SH-SY5Y (cell line): ENCODE results near the gene CCDC160.

Source experiments
- GATA2 ChIP-seq: IDR thresholded peaks from 2 replicates; pipeline ENCODE4 v1.6.1; 2011; ENCODE audit warnings: mild to moderate bottlenecking, low read depth, low read length
- GATA3 ChIP-seq: IDR thresholded peaks from 2 replicates; pipeline ENCODE4 v1.6.1; 2011; ENCODE audit warnings: low read depth, mild to moderate bottlenecking, low read length, moderate library complexity

The CCDC160 gene

GRCh38 chrX:134236626-134237614 lies at the start of gene CCDC160:
Gene CCDC160, plus strand, starts transcription at chrX:134237182. Its CDS starts 7,619 bp downstream, at chrX:134244801.
- TF ChIP-seq GATA3 (no peak), GATA2 (no peak)

- TF ChIP-seq GATA2: no peak
- TF ChIP-seq GATA3: no peak
Measured at GRCh38 chrX:134191281-134191680, 45.7 kb upstream of the CCDC160 start.

GRCh38 chrX:134194915-134195314 lies 42.1 kb upstream of the CCDC160 start:
- no peak for TF ChIP-seq GATA2

GRCh38 chrX:134202561-134202960 lies 34.4 kb upstream of the CCDC160 start:
- TF ChIP-seq GATA2 (no peak), GATA3 (no peak)

- no peak for TF ChIP-seq GATA3
- no peak for TF ChIP-seq GATA2
Measured at GRCh38 chrX:134206221-134206620, 30.8 kb upstream of the CCDC160 start.

GRCh38 chrX:134210465-134210864 lies 26.5 kb upstream of the CCDC160 start:
- no peak for TF ChIP-seq GATA2
- no peak for TF ChIP-seq GATA3

- TF ChIP-seq GATA2 (no peak), GATA3 (no peak)
Measured at GRCh38 chrX:134235236-134235635, 1.7 kb upstream of the CCDC160 start.

- no peak for TF ChIP-seq GATA2
- no peak for TF ChIP-seq GATA3
Measured at GRCh38 chrX:134239016-134239415, 2.0 kb downstream of the CCDC160 start.

- no peak for TF ChIP-seq GATA2
- TF ChIP-seq GATA3: no peak
Measured at GRCh38 chrX:134240209-134240608, 3.2 kb downstream of the CCDC160 start.

- no peak for TF ChIP-seq GATA3
- no peak for TF ChIP-seq GATA2
Measured at GRCh38 chrX:134241960-134242619, 5.1 kb downstream of the CCDC160 start.

- TF ChIP-seq GATA3 (no peak), GATA2 (no peak)
Measured at GRCh38 chrX:134244043-134244442, 7.1 kb downstream of the CCDC160 start.

- TF ChIP-seq GATA3 (no peak), GATA2 (no peak)
Measured at GRCh38 chrX:134246282-134246681, 9.3 kb downstream of the CCDC160 start.

- TF ChIP-seq GATA3 (no peak), GATA2 (no peak)
Measured at GRCh38 chrX:134247492-134247891, 10.5 kb downstream of the CCDC160 start.

GRCh38 chrX:134249241-134249640 lies 12.3 kb downstream of the CCDC160 start:
- TF ChIP-seq GATA2: no peak
- no peak for TF ChIP-seq GATA3

GRCh38 chrX:134251241-134251640 lies 14.3 kb downstream of the CCDC160 start:
- TF ChIP-seq GATA2: no peak
- no peak for TF ChIP-seq GATA3
